Karpas-422 (cell line): ENCODE results near the gene CDK9. TPM values are rescaled to one million over a fixed set of nuclear protein-coding genes. Genes with fewer than 3 reads are reported as not detected.
"Not testable (repeated sequence)": the region's sequence is repeated elsewhere in the genome, so short reads cannot be mapped to it uniquely, and the experiment has no call there.

ENCODE experiments used
- DNase-seq: peaks from one replicate; pipeline ENCODE4 v3.0.0-alpha.2; 2015
- H2AFZ ChIP-seq: fragments of 200-600 bp; sonication (generic); 2 replicates; pipeline ENCODE4 v1.6.1; 2014; ENCODE audit warnings: antibody characterized with exemption, low read length, mixed read lengths
- H3K27ac ChIP-seq: fragments of 200-600 bp; sonication (generic); 2 replicates; pipeline ENCODE4 v1.5.1; 2014; ENCODE audit warnings: mild to moderate bottlenecking, low read length, moderate library complexity
- H3K27me3 ChIP-seq: fragments of 200-600 bp; sonication (generic); 2 replicates; pipeline ENCODE4 v1.6.1; 2014; ENCODE audit warnings: low read length, mixed read lengths
- H3K36me3 ChIP-seq: fragments of 200-600 bp; sonication (generic); 2 replicates; pipeline ENCODE4 v1.6.1; 2014; ENCODE audit warnings: low read length, mixed read lengths; ENCODE audit not compliant: insufficient read depth
- H3K4me1 ChIP-seq: fragments of 200-600 bp; sonication (generic); 2 replicates; pipeline ENCODE4 v1.6.1; 2014; ENCODE audit warnings: mild to moderate bottlenecking, low read length, mixed read lengths
- H3K4me2 ChIP-seq: fragments of 200-600 bp; sonication (generic); 2 replicates; pipeline ENCODE4 v1.6.1; 2014; ENCODE audit warnings: low read length, low read depth, mild to moderate bottlenecking; ENCODE audit not compliant: poor library complexity, severe bottlenecking
- H3K4me3 ChIP-seq: fragments of 200-600 bp; sonication (generic); 2 replicates; pipeline ENCODE4 v1.5.1; 2014; ENCODE audit warnings: mild to moderate bottlenecking, antibody characterized with exemption, low read length, mixed read lengths
- H3K79me2 ChIP-seq: fragments of 200-600 bp; sonication (generic); 2 replicates; pipeline ENCODE4 v1.6.1; 2014; ENCODE audit warnings: mild to moderate bottlenecking, low read length, mixed read lengths
- H3K9ac ChIP-seq: fragments of 200-600 bp; sonication (generic); 2 replicates; pipeline ENCODE4 v1.6.0; 2014; ENCODE audit warnings: low read length
- H3K9me2 ChIP-seq: fragments of 200-600 bp; sonication (generic), shearing (Covaris generic); replicated peaks from 2 replicates; pipeline ENCODE4 v1.6.0; 2014; ENCODE audit warnings: mild to moderate bottlenecking, low read length, moderate library complexity; ENCODE audit not compliant: insufficient read depth
- H3K9me3 ChIP-seq: fragments of 300-700, 200-600 bp; sonication (generic); 2 replicates; pipeline ENCODE4 v1.6.1; 2014; ENCODE audit warnings: low read length, mixed read lengths
- H4K20me1 ChIP-seq: fragments of 200-600 bp; sonication (generic); 2 replicates; pipeline ENCODE4 v1.6.1; 2014; ENCODE audit warnings: mild to moderate bottlenecking, antibody characterized with exemption, low read length, low read depth; ENCODE audit not compliant: insufficient read depth
- total RNA-seq: library from RNA; depleted of rRNA; stranded (reverse); fragments of >200 nt; shearing (Covaris generic); gene quantifications from 2 replicates; pipeline ENCODE4 v1.2.3, GENCODE V29; 2014; ENCODE audit warnings: low replicate concordance

CDK9 gene
- total RNA-seq, 1 experiment from 2014 or later: 23.9 TPM

GRCh38 chr9:127826253-127826913 lies 40.5 kb downstream of the CDK9 start:
- DNase-seq: no peak
- no peak overlapping the region for H3K4me2 ChIP-seq
- H3K9ac ChIP-seq: no peak overlapping the region
- H3K79me2 ChIP-seq: no peaks in the 10 kb centered on the region
- no peaks in the 10 kb centered on the region; the same call in 1 of the 2 replicates for H4K20me1 ChIP-seq
- no peak overlapping the region for H3K4me3 ChIP-seq
- no peaks in the 10 kb centered on the region for H3K4me1 ChIP-seq
- H2AFZ ChIP-seq: no peak overlapping the region
- H3K27ac ChIP-seq: no peak overlapping the region
- H3K9me2 ChIP-seq: no peaks in the 10 kb centered on the region
- no peaks in the 10 kb centered on the region for H3K9me3 ChIP-seq
- no peaks in the 10 kb centered on the region for H3K36me3 ChIP-seq
- H3K27me3 ChIP-seq: no peaks in the 10 kb centered on the region

GRCh38 chr9:127828262-127829031 lies 42.6 kb downstream of the CDK9 start:
- no peaks in the 10 kb centered on the region; the same call in 1 of the 2 replicates for H4K20me1 ChIP-seq
- no peak for DNase-seq
- no peak overlapping the region for H3K27ac ChIP-seq
- H3K4me2 ChIP-seq: no peak overlapping the region
- no peaks in the 10 kb centered on the region for H3K9me3 ChIP-seq
- no peaks in the 10 kb centered on the region for H3K9me2 ChIP-seq
- H2AFZ ChIP-seq: no peak overlapping the region
- H3K36me3 ChIP-seq: no peaks in the 10 kb centered on the region
- no peak overlapping the region for H3K4me3 ChIP-seq
- no peaks in the 10 kb centered on the region for H3K4me1 ChIP-seq
- no peaks in the 10 kb centered on the region for H3K27me3 ChIP-seq
- no peak overlapping the region for H3K9ac ChIP-seq
- H3K79me2 ChIP-seq: no peaks in the 10 kb centered on the region

DNA sequence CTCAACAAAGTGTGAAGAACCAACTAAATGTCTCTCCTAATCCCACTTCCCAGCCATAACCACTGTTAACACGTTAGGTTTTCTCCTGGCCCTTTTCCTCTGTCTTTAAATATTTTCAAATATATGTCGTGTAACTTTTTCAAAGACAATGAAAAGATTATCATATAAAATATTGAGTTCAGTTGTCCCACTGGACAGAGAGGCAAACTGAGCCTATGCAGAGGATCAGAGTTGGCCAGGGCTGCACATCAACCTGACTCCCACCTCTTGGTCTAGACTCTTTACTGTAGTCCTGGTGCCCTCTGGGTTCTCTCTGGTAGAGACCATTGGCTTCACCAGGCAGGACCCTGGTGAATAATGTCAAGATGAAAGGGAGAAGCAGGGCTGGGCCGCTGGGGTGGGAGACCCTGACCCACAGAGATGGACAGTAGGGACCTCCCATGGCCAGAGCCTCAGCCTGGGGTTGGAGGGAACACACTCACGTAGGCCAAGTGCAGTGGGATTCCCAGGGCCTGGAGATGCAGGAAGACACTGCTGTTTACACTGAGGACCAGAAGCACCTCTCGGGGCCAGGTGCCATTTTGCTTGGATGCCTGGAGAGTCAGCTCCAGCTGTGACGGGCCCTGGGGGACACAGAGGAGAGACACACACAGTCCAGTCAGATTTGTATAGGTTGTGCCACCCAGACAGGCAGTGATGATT lies 43.5 kb downstream of the CDK9 start:
- Histone ChIP-seq H3K27me3 (no peaks in the 10 kb centered on the region), H3K36me3 (no peaks in the 10 kb centered on the region), H3K27ac (no peak overlapping the region), H3K4me2 (no peak overlapping the region), H3K9me3 (no peaks in the 10 kb centered on the region), H3K79me2 (no peaks in the 10 kb centered on the region), H2AFZ (no peak overlapping the region), H4K20me1 (no peaks in the 10 kb centered on the region; the same call in 1 of the 2 replicates), H3K4me3 (no peak overlapping the region), H3K9ac (no peak overlapping the region), H3K4me1 (no peaks in the 10 kb centered on the region), H3K9me2 (no peaks in the 10 kb centered on the region)
- no peak for DNase-seq

GRCh38 chr9:127832248-127832647 lies 46.4 kb downstream of the CDK9 start:
- no peak for DNase-seq
- Histone ChIP-seq H3K36me3 (no peaks in the 10 kb centered on the region), H3K4me1 (peaks cover 2% of the 10 kb centered on the region)

DNA sequence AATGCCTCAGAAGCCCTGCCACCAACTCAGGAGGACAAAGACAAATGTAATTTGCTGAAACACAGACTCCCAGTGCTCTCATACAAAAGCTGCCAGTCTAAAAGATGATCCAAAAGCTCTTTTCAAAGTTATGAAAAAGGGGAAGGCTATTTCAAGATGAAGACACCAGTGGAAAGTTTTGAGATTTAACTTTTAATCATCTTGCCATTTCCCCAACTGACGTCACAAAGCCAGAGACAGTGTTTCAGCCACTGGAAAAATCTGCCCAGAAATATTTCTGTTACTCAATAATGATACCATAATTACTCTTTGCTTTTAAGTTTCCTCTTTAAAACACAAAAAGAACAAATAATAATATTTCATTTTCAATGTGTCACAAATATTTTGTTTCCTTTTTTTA lies 47.7 kb downstream of the CDK9 start:
- H3K79me2 ChIP-seq: no peaks in the 10 kb centered on the region
- H3K27ac ChIP-seq: no peak overlapping the region
- H3K4me3 ChIP-seq: no peak overlapping the region
- no peaks in the 10 kb centered on the region for H3K9me3 ChIP-seq
- no peaks in the 10 kb centered on the region for H4K20me1 ChIP-seq
- no peak for DNase-seq
- H3K9ac ChIP-seq: no peak overlapping the region
- no peak overlapping the region for H2AFZ ChIP-seq
- no peak overlapping the region for H3K4me2 ChIP-seq
- H3K36me3 ChIP-seq: no peaks in the 10 kb centered on the region
- H3K27me3 ChIP-seq: no peaks in the 10 kb centered on the region
- H3K9me2 ChIP-seq: no peaks in the 10 kb centered on the region
- peaks cover 9% of the 10 kb centered on the region for H3K4me1 ChIP-seq

More at GRCh38 chr9:127832248-127832647, 46.4 kb downstream of the CDK9 start:
- H3K4me2 ChIP-seq: no peak overlapping the region
- H2AFZ ChIP-seq: no peak overlapping the region
- no peaks in the 10 kb centered on the region for H4K20me1 ChIP-seq
- no peak overlapping the region for H3K27ac ChIP-seq
- H3K4me3 ChIP-seq: no peak overlapping the region
- H3K79me2 ChIP-seq: no peaks in the 10 kb centered on the region
- H3K9ac ChIP-seq: no peak overlapping the region
- no peaks in the 10 kb centered on the region for H3K9me3 ChIP-seq
- no peaks in the 10 kb centered on the region for H3K9me2 ChIP-seq
- no peaks in the 10 kb centered on the region for H3K27me3 ChIP-seq

GRCh38 chr9:127835991-127836516 lies 50.2 kb downstream of the CDK9 start:
- no peak overlapping the region for H3K9ac ChIP-seq
- H2AFZ ChIP-seq: no peak overlapping the region
- H3K27ac ChIP-seq: no peak overlapping the region
- no peaks in the 10 kb centered on the region for H3K79me2 ChIP-seq
- no peak overlapping the region for H3K4me3 ChIP-seq
- H4K20me1 ChIP-seq: no peaks in the 10 kb centered on the region
- no peaks in the 10 kb centered on the region for H3K9me3 ChIP-seq
- no peaks in the 10 kb centered on the region for H3K27me3 ChIP-seq
- H3K9me2 ChIP-seq: no peaks in the 10 kb centered on the region
- DNase-seq: no peak
- peaks cover 9% of the 10 kb centered on the region for H3K4me1 ChIP-seq
- no peaks in the 10 kb centered on the region for H3K36me3 ChIP-seq
- H3K4me2 ChIP-seq: no peak overlapping the region

GRCh38 chr9:127836561-127836960 lies 50.7 kb downstream of the CDK9 start:
- not testable (repeated sequence) for H3K9me3 ChIP-seq, H4K20me1 ChIP-seq, H3K27me3 ChIP-seq, H3K36me3 ChIP-seq, H3K4me1 ChIP-seq, H3K4me2 ChIP-seq, H3K9me2 ChIP-seq, H3K79me2 ChIP-seq, DNase-seq, H2AFZ ChIP-seq, H3K9ac ChIP-seq, H3K27ac ChIP-seq, H3K4me3 ChIP-seq

- Histone ChIP-seq H4K20me1 (no peaks in the 10 kb centered on the region), H3K4me3 (no peak overlapping the region), H3K9me3 (no peaks in the 10 kb centered on the region), H3K79me2 (no peaks in the 10 kb centered on the region), H3K4me1 (peaks cover 9% of the 10 kb centered on the region), H3K4me2 (no peak overlapping the region), H3K36me3 (no peaks in the 10 kb centered on the region), H2AFZ (no peak overlapping the region), H3K27me3 (no peaks in the 10 kb centered on the region), H3K9ac (no peak overlapping the region; the same call in 1 of the 2 replicates), H3K9me2 (no peaks in the 10 kb centered on the region), H3K27ac (no peak overlapping the region)
- no peak for DNase-seq
Observed at GRCh38 chr9:127837346-127837745, 51.5 kb downstream of the CDK9 start.
